PC-9 (cell line): ENCODE data around the gene PTPRO. TPM values are rescaled to one million over a fixed set of nuclear protein-coding genes. Genes with fewer than 3 reads are reported as not detected.
A peak's percentile ranks its signal among the peaks of the same experiment; 100 is the strongest.

ENCODE experiments used
- Bru-seq: library from RNA; stranded (reverse); fragments of 400-500 nt; gene quantifications from one replicate; lab custom pipeline; 2021; lab: Mats Ljungman, UMichigan
- BruChase-seq, 2 experiments: library from RNA; stranded (reverse); fragments of 400-500 nt; gene quantifications; one replicate each; lab custom pipeline; 2021; lab: Mats Ljungman, UMichigan
- BruUV-seq: library from RNA; stranded (reverse); fragments of 400-500 nt; replicated peaks from 2 replicates; lab custom pipeline; 2021; lab: Mats Ljungman, UMichigan
- CTCF ChIA-PET: fragments of 300-600 bp; sonication (Branson Sonifier 250); formaldehyde crosslinking; loops from one replicate; lab custom pipeline; 2022; ENCODE audit warnings: antibody characterized with exemption; lab: Charles Lee
- POLR2A ChIA-PET: fragments of 300-600 bp; sonication (Branson Sonifier 250); formaldehyde crosslinking; loops from one replicate; lab custom pipeline; 2022; ENCODE audit warnings: antibody characterized with exemption; ENCODE audit not compliant: unreplicated experiment; lab: Charles Lee
- DNase-seq, 2 experiments: peaks; one replicate each; pipeline versions ENCODE4 v3.0.0 to v3.0.0-alpha.2; 2015 to 2022; ENCODE audit warnings: mixed read lengths in 1 of 2
- H2AFZ ChIP-seq: fragments of 200-600 bp; sonication (generic); 2 replicates; pipeline ENCODE4 v1.8.1; 2017; ENCODE audit warnings: antibody characterized with exemption
- H3F3A ChIP-seq: fragments of 200-600 bp; sonication (generic); 2 replicates; pipeline ENCODE4 v1.8.1; 2017; ENCODE audit warnings: antibody characterized with exemption, mild to moderate bottlenecking, low read depth; ENCODE audit not compliant: insufficient read depth
- H3K27ac ChIP-seq: fragments of 200-600 bp; sonication (generic); 2 replicates; pipeline ENCODE4 v1.6.1; 2016; ENCODE audit warnings: mixed run types
- H3K27me3 ChIP-seq: fragments of 200-600 bp; sonication (generic); 2 replicates; pipeline ENCODE4 v1.6.1; 2016; ENCODE audit warnings: low read depth, mixed run types; ENCODE audit not compliant: insufficient read depth
- H3K36me3 ChIP-seq: fragments of 200-600 bp; sonication (generic); 2 replicates; pipeline ENCODE4 v1.6.1; 2016; ENCODE audit warnings: low read depth, mixed run types
- H3K4me1 ChIP-seq: fragments of 200-600 bp; sonication (generic); replicated peaks from 2 replicates; pipeline ENCODE4 v1.6.1; 2016; ENCODE audit warnings: mixed run types; ENCODE audit not compliant: insufficient read depth
- H3K4me2 ChIP-seq: fragments of 200-600 bp; sonication (generic); 2 replicates; pipeline ENCODE4 v1.6.1; 2017; ENCODE audit warnings: mixed run types
- H3K4me3 ChIP-seq: fragments of 200-600 bp; sonication (generic); 2 replicates; pipeline ENCODE4 v1.6.1; 2016; ENCODE audit warnings: mixed run types
- H3K79me2 ChIP-seq: fragments of 200-600 bp; sonication (generic); 2 replicates; pipeline ENCODE4 v1.6.1; 2017; ENCODE audit warnings: low read depth, mixed run types
- H3K9me2 ChIP-seq: fragments of 200-600 bp; sonication (generic); 2 replicates; pipeline ENCODE4 v1.8.1; 2017; ENCODE audit warnings: mild to moderate bottlenecking; ENCODE audit not compliant: insufficient read depth
- H3K9me3 ChIP-seq: fragments of 200-600 bp; sonication (generic); 2 replicates; pipeline ENCODE4 v1.8.1; 2016; ENCODE audit warnings: low read depth; ENCODE audit not compliant: insufficient read depth
- H4K20me1 ChIP-seq: fragments of 200-600 bp; sonication (generic); 2 replicates; pipeline ENCODE4 v1.8.1; 2017; ENCODE audit not compliant: insufficient read depth
- CTCF ChIP-seq: fragments of 200-600 bp; sonication (generic); conservative IDR thresholded peaks from 2 replicates; pipeline ENCODE4 v1.6.1; 2017; ENCODE audit warnings: mixed run types, antibody characterized with exemption, mild to moderate bottlenecking, moderate library complexity
- EZH2 ChIP-seq: fragments of 200-600 bp; sonication (generic); IDR thresholded peaks from 2 replicates; pipeline ENCODE4 v1.8.0; 2017; ENCODE audit warnings: antibody characterized with exemption, low read depth
- intact Hi-C: fragments of 100-400 bp; cut with micrococcal nuclease; formaldehyde crosslinking; loops from one replicate; pipeline ENCODE4 v1.10.0; 2022; ENCODE audit not compliant: unreplicated experiment
- long read RNA-seq: library from polyadenylated mRNA; stranded (forward); transcript quantifications from one replicate; pipeline ENCODE4 v2.0.0, GENCODE V29; 2022
- total RNA-seq: library from RNA; stranded (reverse); gene quantifications from 2 replicates; pipeline ENCODE4 v1.2.3, GENCODE V29; 2021

PTPRO gene
- total RNA-seq (not detected in 2 replicates), Bru-seq, nascent RNA (percentile 0 among the genes with signal in this experiment), BruChase-seq, experiment 1, labeled RNA remaining after a 2-hour chase (percentile 1 among the genes with signal in this experiment), BruChase-seq, experiment 2, labeled RNA remaining after a 6-hour chase (percentile 0 among the genes with signal in this experiment)
- long read RNA-seq, result 0 reads

- H3F3A ChIP-seq, result no peaks in the 10 kb centered on the region; the same call in 1 of the 2 replicates
- no peaks in the 10 kb centered on the region for H4K20me1 ChIP-seq
- H2AFZ ChIP-seq, result no peak within 1 kb of the TSS
- no peaks in the 10 kb centered on the region for H3K79me2 ChIP-seq
- H3K27me3 ChIP-seq, result no peaks in the 10 kb centered on the region
- H3K4me3 ChIP-seq, result no peak within 1 kb of the TSS
- no TSS peak for BruUV-seq
- TF ChIP-seq EZH2 (no peak), CTCF (no peak)
- H3K27ac ChIP-seq, result no peak within 1 kb of the TSS
- no peak for DNase-seq
- no peaks in the 10 kb centered on the region for H3K9me3 ChIP-seq
- H3K4me2 ChIP-seq, result no peak within 1 kb of the TSS
- no peaks in the 10 kb centered on the region; the same call in 1 of the 2 replicates for H3K9me2 ChIP-seq
- CTCF ChIA-PET, result no interaction called here
- no peaks in the 10 kb centered on the region for H3K36me3 ChIP-seq
- no peaks in the 10 kb centered on the region for H3K4me1 ChIP-seq
- intact Hi-C loops, result no loop called here
- POLR2A ChIA-PET, result no interaction called here
These were observed at the start of gene PTPRO for GRCh38 chr12:15322164-15323061. TSS of gene PTPRO (plus strand) at chr12:15322508.

GRCh38 chr12:15273896-15274295, 48.4 kb upstream of the PTPRO start:
- no TSS peak for BruUV-seq

More at GRCh38 chr12:15273896-15274295, 48.4 kb upstream of the PTPRO start:
- intact Hi-C loops, result no loop called here
- ChIA-PET POLR2A (no interaction called here), CTCF (no interaction called here)
- Histone ChIP-seq H3F3A (no peaks in the 10 kb centered on the region), H3K27ac (no peak overlapping the region), H3K36me3 (no peaks in the 10 kb centered on the region), H2AFZ (no peak overlapping the region), H3K9me3 (no peaks in the 10 kb centered on the region), H3K4me3 (no peak overlapping the region), H3K4me2 (no peak overlapping the region), H3K9me2 (no peaks in the 10 kb centered on the region), H3K27me3 (no peaks in the 10 kb centered on the region), H4K20me1 (no peaks in the 10 kb centered on the region), H3K79me2 (no peaks in the 10 kb centered on the region), H3K4me1 (peaks cover 13% of the 10 kb centered on the region; the same call in 1 of the 2 replicates)
- no peak for DNase-seq
- no peak for TF ChIP-seq CTCF
